GM18868 (cell line): Measurements from ENCODE around the gene GRHL3.

Source experiments
- ATAC-seq: cut with Tn5 transposase; IDR thresholded peaks from one replicate; pipeline ENCODE4 v1.9.1; 2021; ENCODE audit warnings: mild to moderate bottlenecking, moderate library complexity; ENCODE audit not compliant: unreplicated experiment

Gene GRHL3

GRCh38 chr1:24340770-24341169 lies 21.6 kb downstream of the GRHL3 start:
- ATAC-seq: no peak

DNA sequence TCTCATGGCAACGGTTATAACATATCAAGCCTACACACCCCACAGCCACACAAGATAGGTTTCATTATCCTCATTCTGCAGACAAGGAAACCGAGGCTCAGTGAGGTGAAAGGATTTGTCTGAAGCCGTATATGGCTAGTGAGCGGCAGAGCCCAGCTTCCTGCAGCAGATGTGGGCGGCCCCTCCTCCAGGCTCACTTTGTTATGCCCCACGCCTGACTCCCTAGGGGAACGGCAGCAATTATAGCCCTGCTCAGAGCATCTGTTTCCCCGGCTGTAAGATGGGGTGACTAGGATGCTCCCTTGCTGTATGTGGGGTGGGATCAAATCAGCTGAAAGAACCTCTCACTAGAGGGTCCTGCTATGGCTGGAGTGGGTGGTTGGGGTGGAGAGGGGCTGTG lies 22.1 kb downstream of the GRHL3 start:
- ATAC-seq: no peak

GRCh38 chr1:24343412-24344089 lies 24.4 kb downstream of the GRHL3 start:
- ATAC-seq: no peak

GRCh38 chr1:24344090-24344742 lies 25.1 kb downstream of the GRHL3 start:
- no peak for ATAC-seq

DNA sequence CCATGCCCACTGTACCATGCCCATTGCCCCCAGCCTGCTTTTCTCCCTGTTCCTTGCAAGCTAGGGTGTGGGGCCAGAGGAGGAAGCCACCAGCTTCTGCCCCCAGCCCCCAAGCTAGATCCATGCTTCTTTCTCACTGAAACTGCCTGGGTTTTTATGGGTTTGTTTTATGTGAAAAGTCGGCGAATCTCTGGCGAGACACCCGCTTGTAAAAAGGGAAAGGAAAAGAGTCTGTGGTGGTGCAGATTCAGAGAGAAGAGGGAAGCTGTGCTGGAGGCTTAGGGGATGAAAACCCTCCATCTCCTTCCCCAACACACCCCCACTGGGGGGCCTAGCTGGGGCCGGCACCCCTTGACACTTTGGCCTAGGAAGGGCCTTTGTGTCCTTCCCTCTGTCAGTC lies 26.2 kb downstream of the GRHL3 start:
- no peak for ATAC-seq

DNA sequence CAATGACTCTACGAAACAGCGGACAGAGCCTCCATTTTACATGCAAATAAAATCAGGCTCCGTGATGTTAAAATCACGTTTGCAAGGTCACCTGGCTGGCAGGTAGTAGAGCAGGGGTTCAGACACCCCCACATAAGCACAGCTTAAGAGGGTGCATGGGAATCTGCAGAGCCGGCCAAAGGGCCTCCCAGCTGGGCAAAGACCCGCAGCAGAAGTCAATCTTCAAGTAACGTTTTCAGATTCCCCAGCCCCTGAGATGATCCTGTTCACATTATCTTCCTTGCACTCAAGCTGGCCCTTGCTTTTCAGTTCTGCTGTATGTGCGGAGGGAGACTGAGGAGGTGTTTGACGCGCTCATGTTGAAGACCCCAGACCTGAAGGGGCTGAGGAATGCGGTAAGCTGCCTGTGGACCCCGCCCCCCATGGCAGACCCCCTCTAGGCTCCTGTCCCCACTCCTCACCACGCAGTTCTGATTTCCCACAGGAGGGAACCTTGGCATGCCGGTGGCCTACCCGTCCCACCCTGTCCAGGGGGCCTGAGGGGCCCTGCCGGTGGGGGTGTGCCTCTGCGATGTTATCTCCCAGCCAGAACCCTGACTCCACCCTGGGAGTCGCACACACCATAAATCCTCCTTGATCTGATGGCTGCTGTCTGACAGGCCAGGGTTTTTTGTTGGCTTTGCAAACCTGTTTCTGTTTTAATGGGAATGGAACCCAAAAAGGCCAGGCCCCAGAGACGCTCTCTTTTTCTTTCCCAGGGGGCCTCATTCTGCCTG lies 28.2 kb downstream of the GRHL3 start:
- ATAC-seq: no peak

- no peak for ATAC-seq
These were observed 29.0 kb downstream of the GRHL3 start for GRCh38 chr1:24348196-24348595.

- ATAC-seq: no peak
These were observed 30.7 kb downstream of the GRHL3 start for GRCh38 chr1:24349891-24350290.

DNA sequence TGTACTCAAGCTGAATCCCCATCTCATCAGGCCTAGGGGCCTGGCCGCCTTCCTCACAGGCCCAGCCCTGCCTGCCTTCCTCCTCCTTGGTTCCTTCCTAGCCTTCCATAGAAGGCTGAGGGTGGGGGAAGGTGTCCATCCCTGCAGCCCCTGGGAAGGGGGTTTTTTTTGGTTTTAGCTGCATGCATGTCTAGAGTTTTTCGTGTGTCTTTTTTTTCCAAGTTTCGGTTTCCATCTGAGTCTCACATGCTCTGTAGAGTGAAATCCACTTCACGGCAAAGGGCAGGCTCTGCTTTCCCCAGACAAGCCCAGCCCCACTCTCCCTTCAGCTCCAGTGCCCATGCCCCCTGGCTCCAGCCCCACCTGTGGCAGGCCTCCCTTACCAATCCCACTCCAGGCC lies 32.1 kb downstream of the GRHL3 start:
- peak; percentile 69 for ATAC-seq

DNA sequence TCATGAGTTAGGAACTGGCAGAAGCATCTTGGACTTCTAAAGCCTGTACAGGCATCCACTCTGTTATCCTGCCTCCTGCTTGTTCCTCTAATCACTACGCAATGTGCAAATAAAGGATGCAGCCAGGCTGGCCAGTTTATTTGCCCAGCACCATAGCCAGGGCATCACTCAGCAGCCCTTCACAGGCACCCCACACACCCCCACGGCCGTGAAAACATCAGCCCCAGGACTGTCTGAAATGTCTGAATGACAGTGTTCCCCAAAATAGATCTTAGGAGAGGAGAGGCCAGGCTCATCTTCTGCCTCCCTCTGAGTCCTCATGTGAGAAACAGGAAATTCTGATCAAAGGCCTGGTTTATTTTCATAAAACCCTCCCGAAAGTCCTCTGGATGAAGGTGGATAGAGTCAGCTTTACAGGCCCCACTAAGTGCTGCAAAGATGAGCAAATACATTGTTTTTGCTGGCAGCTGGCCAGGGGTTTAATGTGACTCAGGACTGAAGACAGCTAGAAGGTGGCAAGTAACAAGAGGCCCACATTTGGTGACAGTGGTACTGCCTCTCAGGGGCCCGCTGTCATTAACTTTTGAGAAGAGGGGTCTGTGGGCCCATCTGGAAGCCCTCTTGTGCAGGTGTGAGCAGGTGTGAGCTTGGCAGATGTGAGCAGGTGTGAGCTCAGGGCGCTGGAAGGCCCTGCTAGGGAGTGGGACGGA lies 32.9 kb downstream of the GRHL3 start:
- no peak for ATAC-seq

- no peak for ATAC-seq
These were observed 34.2 kb downstream of the GRHL3 start for GRCh38 chr1:24353292-24353891.

GRCh38 chr1:24355466-24355865 lies 36.3 kb downstream of the GRHL3 start:
- ATAC-seq: no peak

GRCh38 chr1:24357038-24357437 lies 37.9 kb downstream of the GRHL3 start:
- ATAC-seq: no peak

DNA sequence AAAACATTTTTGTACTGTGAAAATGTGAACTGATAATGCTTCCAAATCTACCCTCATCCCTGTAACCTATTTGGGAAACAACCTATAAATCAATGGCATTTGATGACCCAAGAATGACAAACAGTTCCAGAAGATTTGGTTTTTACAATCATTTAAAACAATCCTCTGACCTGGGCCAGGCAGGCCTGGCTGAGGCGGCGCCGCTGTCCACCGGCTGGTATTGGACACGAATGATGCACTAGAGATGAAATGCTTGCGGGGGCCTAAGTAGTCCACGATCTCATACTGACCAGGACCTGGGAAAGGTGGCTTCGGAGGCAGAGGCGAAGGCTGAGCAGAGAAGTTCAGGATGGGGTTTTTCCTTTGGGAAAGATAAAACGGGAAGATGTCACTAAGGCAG lies 41.5 kb downstream of the GRHL3 start:
- ATAC-seq: no peak

DNA sequence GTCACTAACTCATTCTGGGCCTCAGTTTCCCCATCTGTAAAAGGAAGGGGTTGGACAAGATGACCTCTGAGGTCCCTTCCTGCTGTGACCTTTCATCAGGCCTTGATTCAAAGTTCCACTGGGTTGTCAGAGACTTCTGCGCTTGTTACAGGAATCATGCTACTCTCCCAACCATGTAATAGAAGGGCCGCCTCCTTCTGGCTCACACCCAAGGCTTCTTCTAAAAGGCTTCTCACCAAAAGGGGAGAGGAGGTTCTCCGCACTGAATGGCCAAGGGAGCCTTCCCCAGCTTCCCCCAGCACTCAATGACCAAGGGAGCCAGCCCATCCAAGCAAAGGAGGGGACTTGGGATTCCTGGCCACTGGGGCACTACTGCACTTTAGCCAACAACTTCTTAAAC lies 42.7 kb downstream of the GRHL3 start:
- no peak for ATAC-seq

DNA sequence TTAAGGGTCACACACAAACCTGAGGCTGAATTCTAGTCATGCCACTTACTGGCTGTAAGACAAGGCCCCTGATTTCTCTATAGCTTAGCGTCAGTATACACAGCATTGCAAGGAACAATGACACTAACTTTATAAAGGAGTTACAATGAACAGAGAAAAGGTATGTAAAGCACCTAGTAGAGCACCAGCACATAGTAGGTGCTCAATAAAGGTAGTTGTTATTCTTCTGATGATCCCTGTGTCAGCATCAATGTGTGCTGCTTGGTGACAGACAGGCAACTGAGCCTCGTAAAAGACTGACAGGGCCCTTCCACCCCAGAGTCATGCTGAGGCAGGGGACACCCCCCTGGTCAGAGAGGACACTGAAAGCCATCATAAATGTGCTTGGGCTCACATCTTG lies 43.2 kb downstream of the GRHL3 start:
- ATAC-seq: no peak

DNA sequence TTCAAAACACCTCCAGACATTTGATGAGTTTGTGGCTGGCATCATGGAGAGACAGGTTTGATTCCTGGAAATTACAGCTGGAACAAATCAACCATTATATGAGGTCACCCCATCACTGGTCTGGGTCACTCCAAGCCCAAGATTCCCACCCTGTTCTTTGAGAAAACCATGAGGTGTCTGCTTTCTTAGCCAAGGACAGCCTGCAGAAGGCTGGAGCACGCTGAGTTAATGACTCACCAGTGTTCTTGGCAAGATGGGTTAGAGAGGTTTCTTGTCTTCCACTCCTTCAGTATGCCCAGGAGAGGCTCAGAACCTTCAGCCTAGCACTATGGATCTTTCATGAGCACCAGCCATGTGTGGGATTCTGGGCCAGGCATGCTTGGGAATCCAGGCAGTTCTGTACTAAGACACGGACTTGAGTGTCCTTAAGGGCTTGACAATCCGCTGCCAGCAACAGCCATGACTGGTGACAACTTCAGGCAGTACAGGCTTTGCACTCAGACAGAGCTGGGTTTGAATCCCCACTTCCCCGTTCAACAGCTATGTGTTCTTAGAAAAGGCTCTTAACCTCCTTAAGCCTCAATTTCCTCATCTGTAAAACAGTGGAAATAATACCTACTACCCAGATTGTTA lies 43.9 kb downstream of the GRHL3 start:
- no peak for ATAC-seq

- ATAC-seq: no peak
These were observed 44.8 kb downstream of the GRHL3 start for GRCh38 chr1:24363994-24364393.

GRCh38 chr1:24364605-24364974 lies 45.4 kb downstream of the GRHL3 start:
- no peak for ATAC-seq

GRCh38 chr1:24364975-24365678 lies 46.0 kb downstream of the GRHL3 start:
- ATAC-seq: peak; percentile 72
